ENCODE measurements around the gene ATF6B. TPM values are rescaled to one million over a fixed set of nuclear protein-coding genes. Genes with fewer than 3 reads are reported as not detected.
A peak's percentile ranks its signal among the peaks of the same experiment; 100 is the strongest.
"Not testable (repeated sequence)": the region's sequence is repeated elsewhere in the genome, so short reads cannot be mapped to it uniquely, and the experiment has no call there.

The ATF6B gene
- total and polyA plus RNA-seq, 8 donors: 30.2 to 68.0 (median 39.1) TPM

DNA sequence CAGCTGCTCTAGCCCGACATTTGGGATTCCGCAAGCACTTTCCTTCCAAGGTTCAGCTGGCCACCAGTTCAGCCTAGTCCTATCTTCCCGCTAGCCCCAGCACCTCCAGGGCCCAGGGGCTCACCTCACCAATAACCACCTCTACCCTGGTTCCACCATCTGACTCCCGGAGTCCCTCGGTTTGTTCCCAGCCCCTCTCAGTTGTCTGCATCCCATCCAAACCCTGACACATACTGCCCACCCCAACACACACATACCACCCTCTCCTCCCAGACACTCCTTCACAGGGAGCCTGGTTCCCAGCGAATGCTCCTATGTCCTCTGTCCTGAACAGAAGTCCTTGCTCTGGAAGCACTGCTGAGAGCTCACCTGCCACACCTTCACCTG is 19.3 kb downstream of the ATF6B start:
- H3K36me3 ChIP-seq: no peaks in the 10 kb centered on the region
- H3K4me3 ChIP-seq: peak overlapping the region in 1 of 4 donors; percentile 14
- no peak overlapping the region for H3K27ac ChIP-seq
- intact Hi-C loops (cut with DNase I): no loop called here
- no peaks in the 10 kb centered on the region for H3K9me3 ChIP-seq
- no peak for FAIRE-seq
- ATAC-seq: peak in 2 of 4 donors; percentile 4 to 9
- peaks cover 0 to 5% (median 0%) of the 10 kb centered on the region in 3 donors for H3K4me1 ChIP-seq
- 34 to 41% methylated on average over 6 of the region's 6 CpGs for whole genome bisulfite sequencing, 2 donors
- no peak for DNase-seq
- H3K27me3 ChIP-seq: no peaks in the 10 kb centered on the region
- no peak for TF ChIP-seq CTCF (IDR thresholded peaks at IDR 0.05)

DNA sequence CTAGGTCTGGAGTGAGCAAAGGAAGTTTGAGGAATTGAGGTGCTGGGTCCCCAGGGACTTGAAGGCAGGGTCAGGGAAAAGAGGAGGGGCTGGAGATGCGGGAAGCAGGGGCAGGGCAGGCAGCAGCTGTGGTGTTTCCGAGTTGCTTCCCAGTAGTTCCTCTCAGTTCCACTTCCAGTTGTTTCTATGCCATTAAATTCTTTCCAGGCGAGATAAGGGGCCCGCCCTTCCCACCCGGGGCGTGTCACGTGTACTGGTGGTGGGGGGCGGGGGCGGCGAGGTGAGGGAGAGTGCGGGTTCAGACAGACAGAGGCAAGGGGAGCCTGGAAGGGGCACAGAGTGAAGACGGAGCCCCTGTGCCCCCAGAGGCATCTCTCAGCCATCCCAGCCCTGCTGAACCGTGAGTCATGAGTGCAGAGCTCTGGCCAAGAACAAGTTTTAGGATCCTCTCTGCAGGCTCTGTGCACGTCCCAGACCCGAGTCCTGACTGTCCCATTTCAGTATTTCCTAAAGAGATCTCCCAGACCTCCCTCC is 19.9 kb downstream of the ATF6B start:
- Histone ChIP-seq H3K27ac (peak overlapping the region in 1 of 4 donors; percentile 33), H3K36me3 (no peaks in the 10 kb centered on the region), H3K9me3 (no peaks in the 10 kb centered on the region), H3K4me3 (peak overlapping the region in 1 of 4 donors; percentile 14), H3K4me1 (peaks cover 0 to 5% (median 0%) of the 10 kb centered on the region in 3 donors), H3K27me3 (no peaks in the 10 kb centered on the region)
- FAIRE-seq (no peak), ATAC-seq (peak; percentile 39 to 65 (median 56)), DNase-seq (peak in 3 of 6 donors; percentile 34 to 46 (median 45))
- WGBS, 2 donors: 0 to 3% methylated on average over 15 of the region's 15 CpGs
- intact Hi-C loops (cut with DNase I): no loop called here
- TF ChIP-seq CTCF (IDR thresholded peaks at IDR 0.05): no peak

DNA sequence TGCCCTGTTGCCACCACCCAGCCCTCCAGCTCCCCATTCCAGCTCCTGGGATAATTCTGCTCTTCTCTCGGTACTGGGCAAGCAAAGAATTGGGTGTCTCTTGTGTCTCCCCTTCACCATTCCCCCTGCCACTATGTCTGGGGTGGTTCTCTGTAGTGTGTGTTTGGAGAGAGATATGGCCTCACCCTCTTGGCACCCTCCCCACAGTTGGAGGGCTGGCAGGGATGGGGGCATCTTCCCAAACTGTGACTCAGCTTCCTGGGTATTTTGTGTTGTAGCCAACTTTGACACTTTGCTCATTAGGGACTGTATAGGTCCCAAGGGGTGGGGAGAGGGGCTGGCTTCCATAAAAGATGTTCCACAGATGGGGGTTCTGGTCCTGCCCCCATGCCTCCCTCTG is 20.6 kb downstream of the ATF6B start:
- Histone ChIP-seq H3K4me1 (peaks cover 0 to 5% (median 0%) of the 10 kb centered on the region in 3 donors), H3K36me3 (no peaks in the 10 kb centered on the region), H3K4me3 (no peak overlapping the region), H3K27ac (no peak overlapping the region), H3K27me3 (no peaks in the 10 kb centered on the region), H3K9me3 (no peaks in the 10 kb centered on the region)
- TF ChIP-seq CTCF (IDR thresholded peaks at IDR 0.05): no peak
- intact Hi-C loops (cut with DNase I): no loop called here
- no peak for DNase-seq
- no peak for FAIRE-seq
- ATAC-seq: no peak
- 69 to 76% methylated on average over 1 of the region's 1 CpG for WGBS, 2 donors

DNA sequence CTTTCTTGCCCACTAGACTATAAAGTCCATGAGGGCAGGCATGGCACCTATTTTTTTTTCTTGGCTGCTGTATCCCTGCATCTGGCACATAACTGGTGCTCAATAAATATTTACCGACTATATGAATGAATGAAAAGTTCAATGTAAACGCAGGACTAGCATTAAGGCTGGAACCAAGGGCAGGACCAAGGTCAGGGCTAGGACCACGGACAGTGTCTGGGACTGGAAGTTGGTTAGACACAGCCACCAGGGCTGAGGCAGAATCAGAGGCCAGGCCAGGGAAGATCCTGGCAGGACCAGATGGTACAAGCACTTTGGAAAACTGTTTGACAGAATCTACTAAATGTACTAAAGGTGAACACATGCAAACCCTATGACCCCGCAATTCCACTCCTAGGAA is 22.6 kb downstream of the ATF6B start:
- Histone ChIP-seq H3K27ac (no peak overlapping the region), H3K9me3 (no peaks in the 10 kb centered on the region), H3K4me1 (peaks cover 0 to 5% (median 0%) of the 10 kb centered on the region in 3 donors), H3K27me3 (no peaks in the 10 kb centered on the region), H3K4me3 (no peak overlapping the region), H3K36me3 (no peaks in the 10 kb centered on the region)
- no peak for TF ChIP-seq CTCF (IDR thresholded peaks at IDR 0.05)
- ATAC-seq (no peak), FAIRE-seq (no peak), DNase-seq (no peak)
- WGBS, 2 donors: 50 to 51% methylated on average over 4 of the region's 4 CpGs
- intact Hi-C loops (cut with DNase I): no loop called here

GRCh38 chr6:32102255-32102654 is 25.8 kb downstream of the ATF6B start:
- DNase-seq: no peak
- Histone ChIP-seq H3K27ac (no peak overlapping the region), H3K4me3 (no peak overlapping the region), H3K27me3 (no peaks in the 10 kb centered on the region), H3K4me1 (no peaks in the 10 kb centered on the region), H3K36me3 (no peaks in the 10 kb centered on the region), H3K9me3 (no peaks in the 10 kb centered on the region)
- no peak for FAIRE-seq
- no peak for TF ChIP-seq CTCF (IDR thresholded peaks at IDR 0.05)
- intact Hi-C loops (cut with DNase I): no loop called here
- 87 to 94% methylated on average over 3 of the region's 3 CpGs for WGBS, 2 donors
- no peak for ATAC-seq

DNA sequence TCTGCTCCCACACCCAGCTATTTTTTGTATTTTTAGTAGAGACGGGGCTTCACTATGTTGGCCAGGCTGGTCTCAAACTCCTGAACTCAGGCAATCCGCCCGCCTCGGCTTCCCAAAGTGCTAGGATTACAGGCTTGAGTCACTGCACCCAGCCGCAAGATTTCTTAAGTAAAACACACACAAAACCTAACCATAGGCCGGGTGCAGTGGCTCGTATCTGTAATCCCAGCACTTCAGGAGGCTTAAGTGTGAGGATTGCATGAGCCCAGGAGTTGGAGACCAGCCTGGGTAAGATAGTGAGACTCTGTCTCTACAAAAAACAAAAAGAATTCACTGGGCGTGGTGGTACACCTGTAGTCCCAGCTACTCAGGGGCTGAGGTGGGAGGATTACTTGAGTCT is 27.8 kb downstream of the ATF6B start:
- H3K27me3 ChIP-seq; H3K27ac ChIP-seq; H3K4me1 ChIP-seq; H3K4me3 ChIP-seq; H3K9me3 ChIP-seq; intact Hi-C loops (cut with DNase I); DNase-seq; FAIRE-seq; H3K36me3 ChIP-seq; ATAC-seq: not testable (repeated sequence)
- WGBS, 2 donors: 65 to 72% methylated on average over 8 of the region's 8 CpGs

Data from pancreas (tissue), 10 donors.